HepG2 (cell line): Measurements from ENCODE around the gene LRRC28. TPM values are rescaled to one million over a fixed set of nuclear protein-coding genes. Genes with fewer than 3 reads are reported as not detected.
A peak's percentile ranks its signal among the peaks of the same experiment; 100 is the strongest.

Experiments used
- ATAC-seq: fragments of 200-7000 bp; cut with Tn5 transposase; 3 replicates; pipeline ENCODE4 v1.9.1; 2020; ENCODE audit warnings: mild to moderate bottlenecking, moderate library complexity
- BruUV-seq: library from RNA; stranded (reverse); fragments of 400-500 nt; replicated peaks from 2 replicates; lab custom pipeline; 2021; lab: Mats Ljungman, UMichigan
- CTCF ChIA-PET: fragments of 300-600 bp; formaldehyde crosslinking; extraction: SDS; loops from one replicate; lab custom pipeline; 2021; ENCODE audit warnings: low total read pairs, inconsistent platforms, low intra/inter-chr PET ratio; lab: Yijun Ruan, JAX
- POLR2A ChIA-PET: fragments of 350-600 bp; sonication (Branson Sonifier 250); formaldehyde crosslinking; loops from one replicate; lab custom pipeline; 2020; ENCODE audit warnings: antibody characterized with exemption, inconsistent platforms; lab: Yijun Ruan, JAX
- DNase-seq: peaks from one replicate; pipeline ENCODE4 v3.0.0-alpha.2; 2015; ENCODE audit warnings: low spot score
- FAIRE-seq: peaks from 3 replicates; lab custom pipeline; 2011; peaks lifted over from hg19 to GRCh38; lab: Jason Lieb, UNC
- H2AFZ ChIP-seq: one replicate; pipeline ENCODE4 v1.6.1; 2011; ENCODE audit warnings: low read length, inconsistent platforms
- H3K27ac ChIP-seq: fragments of 300-600 bp; 3 replicates; pipeline ENCODE4 v1.8.0; 2011; ENCODE audit warnings: mixed run types, mild to moderate bottlenecking, mixed read lengths, low read length, inconsistent platforms; ENCODE audit not compliant: insufficient read depth; ENCODE audit errors: extremely low read length
- H3K27me3 ChIP-seq, 2 experiments: fragments of 200-600 bp in 1 of 2; 2 replicates in 1 of 2; 3 replicates in 1 of 2; pipeline versions ENCODE4 v1.6.0 to v1.8.0; 2011; ENCODE audit warnings: low read length in 2 of 2, mild to moderate bottlenecking in 2 of 2, moderate library complexity in 2 of 2, inconsistent platforms in 1 of 2; ENCODE audit not compliant: insufficient read depth in 2 of 2, control insufficient read depth in 1 of 2
- H3K36me3 ChIP-seq, 2 experiments: fragments of 200-600 bp in 1 of 2; replicated peaks in 1 of 2; 2 replicates in 1 of 2; 3 replicates in 1 of 2; pipeline versions ENCODE4 v1.5.1 to v1.8.0; 2011; ENCODE audit warnings: low read length in 2 of 2, inconsistent platforms in 1 of 2; ENCODE audit not compliant: insufficient read depth in 2 of 2, control insufficient read depth in 1 of 2
- H3K4me1 ChIP-seq: 2 replicates; pipeline ENCODE4 v1.5.1; 2012; ENCODE audit warnings: low read length, inconsistent platforms; ENCODE audit not compliant: insufficient read depth
- H3K4me2 ChIP-seq: 2 replicates; pipeline ENCODE4 v1.6.0; 2011; ENCODE audit warnings: low read depth, low read length, inconsistent platforms
- H3K4me3 ChIP-seq, 3 experiments: fragments of 200-600 bp in 1 of 3; sonication (generic), shearing (Covaris generic) in 1 of 3; replicated peaks in 1 of 3; 2 replicates each; pipeline ENCODE4 v1.5.1; 2011 to 2016; ENCODE audit warnings: low read length in 3 of 3, inconsistent platforms in 2 of 3, low read depth in 2 of 3, mild to moderate bottlenecking in 2 of 3, control low read depth in 1 of 3, mixed read lengths in 1 of 3; ENCODE audit not compliant: insufficient read depth in 1 of 3
- H3K79me2 ChIP-seq: one replicate; pipeline ENCODE4 v1.6.1; 2011; ENCODE audit warnings: low read length, inconsistent platforms; ENCODE audit not compliant: insufficient read depth
- H3K9ac ChIP-seq: 2 replicates; pipeline ENCODE4 v1.6.0; 2011; ENCODE audit warnings: mild to moderate bottlenecking, low read depth, low read length, inconsistent platforms; ENCODE audit not compliant: insufficient read depth
- H3K9me3 ChIP-seq: 2 replicates; pipeline ENCODE4 v1.5.1; 2012; ENCODE audit warnings: mild to moderate bottlenecking, low read length
- H4K20me1 ChIP-seq: 2 replicates; pipeline ENCODE4 v1.6.0; 2011; ENCODE audit warnings: inconsistent platforms, mild to moderate bottlenecking, low read length, moderate library complexity; ENCODE audit not compliant: insufficient read depth
- ARHGAP35 ChIP-seq: sonication (generic); formaldehyde crosslinking; IDR thresholded peaks from 2 replicates; pipeline ENCODE4 v1.9.0; 2022; ENCODE audit warnings: mild to moderate bottlenecking, inconsistent platforms, moderate library complexity, missing genetic modification reagents, borderline replicate concordance
- ATRX ChIP-seq: sonication (generic); formaldehyde crosslinking; IDR thresholded peaks from 2 replicates; pipeline ENCODE4 v1.4.0; 2020; ENCODE audit warnings: missing genetic modification reagents, borderline replicate concordance
- CREB1 ChIP-seq, 2 experiments: fragments of 450-650 bp in 1 of 2; IDR thresholded peaks; 2 replicates each; pipeline ENCODE4 v1.6.1; 2016 to 2017; ENCODE audit warnings: control low read depth in 1 of 2, mild to moderate bottlenecking in 1 of 2, missing compliant biosample characterization in 1 of 2, missing genetic modification characterization in 1 of 2
- RXRA ChIP-seq: sonication (generic); formaldehyde crosslinking; IDR thresholded peaks from 2 replicates; pipeline ENCODE4 v1.5.1; 2020; ENCODE audit warnings: missing genetic modification reagents
- STAG1 ChIP-seq: sonication (generic); formaldehyde crosslinking; IDR thresholded peaks from 2 replicates; pipeline ENCODE4 v1.4.0; 2020; ENCODE audit warnings: missing genetic modification reagents
- ZNF761 ChIP-seq: sonication (generic); formaldehyde crosslinking; conservative IDR thresholded peaks from 2 replicates; pipeline ENCODE4 v1.4.0; 2020; ENCODE audit warnings: mild to moderate bottlenecking, missing genetic modification reagents
- ZNF816 ChIP-seq: sonication (generic); formaldehyde crosslinking; IDR thresholded peaks from 2 replicates; pipeline ENCODE4 v1.8.0; 2022; ENCODE audit warnings: missing genetic modification reagents, mild to moderate bottlenecking, borderline replicate concordance
- WGBS: methylation state at CpG from one replicate; pipeline ENCODE4 v1.1.6; 2017; ENCODE audit warnings: low lambda C conversion rate; 5-methylcytosine and 5-hydroxymethylcytosine counted together
- in situ Hi-C: cut with HindIII; loops from 2 replicates; pipeline ENCODE4 v1.10.0; 2017; ENCODE audit warnings: low pct_unique_long_range_greater_than_20kb; ENCODE audit not compliant: extremely low pct_ligation_motif_present
- intact Hi-C: fragments of 100-400 bp; cut with micrococcal nuclease; formaldehyde crosslinking; loops from one replicate; pipeline ENCODE4 v1.10.0; 2022; ENCODE audit not compliant: unreplicated experiment
- polyA plus RNA-seq, 8 experiments: library from polyadenylated mRNA; depleted of rRNA in 3 of 8; stranded (reverse) in 7 of 8; unstranded in 1 of 8; fragments of >200 nt; fragmentation: Illumina TruSeq in 4 of 8; extraction: Trizol in 4 of 8; gene quantifications; 2 replicates each; pipeline versions ENCODE4 v1.2.1 to v1.2.3, GENCODE V29; 2011 to 2016; ENCODE audit warnings: low read depth in 4 of 8, missing spikeins in 1 of 8, mixed read lengths in 1 of 8; ENCODE audit not compliant: insufficient read depth in 1 of 8
- total RNA-seq, 5 experiments: library from RNA; depleted of rRNA; stranded (reverse); fragments of >200 nt; fragmentation: Illumina TruSeq; extraction: Trizol; gene quantifications; 2 replicates each; pipeline ENCODE4 v1.2.3, GENCODE V29; 2016; ENCODE audit warnings: low read depth in 1 of 5

LRRC28 gene
- total and polyA plus RNA-seq, 2 of the 13 experiments (the other 11 are each of a cell fraction or from before 2014, with no cell fraction given): 17.5 to 21.3 TPM

GRCh38 chr15:99213187-99213811 is 38.0 kb upstream of the LRRC28 start (continued):
- TF ChIP-seq STAG1: peak; percentile 92

- Histone ChIP-seq H3K4me1 (no peaks in the 10 kb centered on the region), H2AFZ (no peak overlapping the region), H4K20me1 (no peaks in the 10 kb centered on the region), H3K79me2 (no peaks in the 10 kb centered on the region), H3K4me2 (no peak overlapping the region), H3K9me3 (no peaks in the 10 kb centered on the region), H3K27me3 (no peaks in the 10 kb centered on the region)
- DNase-seq: no peak
- CTCF ChIA-PET: no interaction called here
- intact Hi-C loops: no loop called here
- TF ChIP-seq ZNF761 (CRISPR knock-in tag) (no peak), ARHGAP35 (CRISPR knock-in tag) (no peak), CREB1 (IDR thresholded peaks at IDR 0.05) (no peak), CREB1 (CRISPR knock-in tag; IDR thresholded peaks at IDR 0.05) (no peak), ZNF816 (CRISPR knock-in tag) (no peak), ATRX (CRISPR knock-in tag) (no peak), RXRA (CRISPR knock-in tag) (no peak)
- TF ChIP-seq, all 625 proteins: peak for 0
- in situ Hi-C loops: no loop called here
- WGBS: 97% methylated on average over 6 of the region's 6 CpGs
- BruUV-seq: no TSS peak
- ATAC-seq: no peak
- no peak for FAIRE-seq
- POLR2A ChIA-PET: no interaction called here
- H3K36me3 ChIP-seq: peaks cover 8 to 40% of the 10 kb centered on the region in 2 experiments
- H3K4me3 ChIP-seq: no peak overlapping the region
- H3K27ac ChIP-seq: no peak overlapping the region
- H3K9ac ChIP-seq: no peak overlapping the region
Observed at GRCh38 chr15:99224372-99225214, 26.7 kb upstream of the LRRC28 start.
